Measurements from ENCODE around the gene GON7.
"Not testable (repeated sequence)": the region's sequence is repeated elsewhere in the genome, so short reads cannot be mapped to it uniquely, and the experiment has no call there.

The GON7 gene

GRCh38 chr14:93239869-93240677, 33.2 kb upstream of the GON7 start:
- DNase-seq (ENCODE audit: low read depth), result no peak
- no peak overlapping the region for H3K4me3 ChIP-seq (ENCODE audit: low read depth, low read length)
- TF ChIP-seq, protein P1, sequence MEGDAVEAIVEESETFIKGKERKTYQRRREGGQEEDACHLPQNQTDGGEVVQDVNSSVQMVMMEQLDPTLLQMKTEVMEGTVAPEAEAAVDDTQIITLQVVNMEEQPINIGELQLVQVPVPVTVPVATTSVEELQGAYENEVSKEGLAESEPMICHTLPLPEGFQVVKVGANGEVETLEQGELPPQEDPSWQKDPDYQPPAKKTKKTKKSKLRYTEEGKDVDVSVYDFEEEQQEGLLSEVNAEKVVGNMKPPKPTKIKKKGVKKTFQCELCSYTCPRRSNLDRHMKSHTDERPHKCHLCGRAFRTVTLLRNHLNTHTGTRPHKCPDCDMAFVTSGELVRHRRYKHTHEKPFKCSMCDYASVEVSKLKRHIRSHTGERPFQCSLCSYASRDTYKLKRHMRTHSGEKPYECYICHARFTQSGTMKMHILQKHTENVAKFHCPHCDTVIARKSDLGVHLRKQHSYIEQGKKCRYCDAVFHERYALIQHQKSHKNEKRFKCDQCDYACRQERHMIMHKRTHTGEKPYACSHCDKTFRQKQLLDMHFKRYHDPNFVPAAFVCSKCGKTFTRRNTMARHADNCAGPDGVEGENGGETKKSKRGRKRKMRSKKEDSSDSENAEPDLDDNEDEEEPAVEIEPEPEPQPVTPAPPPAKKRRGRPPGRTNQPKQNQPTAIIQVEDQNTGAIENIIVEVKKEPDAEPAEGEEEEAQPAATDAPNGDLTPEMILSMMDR (IDR thresholded peaks at IDR 0.05; ENCODE audit: low read depth, low read length), result no peak
- TF ChIP-seq MYC (IDR thresholded peaks at IDR 0.05; ENCODE audit: low read depth, low read length) (no peak), POLR2A (IDR thresholded peaks at IDR 0.05; ENCODE audit: extremely low read depth, insufficient read length) (no peak), MAX (IDR thresholded peaks at IDR 0.05; ENCODE audit: low read depth, low read length) (no peak)

GRCh38 chr14:93234798-93235197, 27.9 kb upstream of the GON7 start:
- TF ChIP-seq, protein P1 (IDR thresholded peaks at IDR 0.05; ENCODE audit: low read depth, low read length), result no peak
- TF ChIP-seq MAX (IDR thresholded peaks at IDR 0.05; ENCODE audit: low read depth, low read length) (no peak), MYC (IDR thresholded peaks at IDR 0.05; ENCODE audit: low read depth, low read length) (no peak), POLR2A (IDR thresholded peaks at IDR 0.05; ENCODE audit: extremely low read depth, insufficient read length) (no peak)
- no peak for DNase-seq (ENCODE audit: low read depth)

GRCh38 chr14:93233078-93233477, 26.2 kb upstream of the GON7 start:
- H3K4me3 ChIP-seq (ENCODE audit: low read depth, low read length); DNase-seq (ENCODE audit: low read depth): not testable (repeated sequence)

More at GRCh38 chr14:93234798-93235197, 27.9 kb upstream of the GON7 start:
- no peak overlapping the region for H3K4me3 ChIP-seq (ENCODE audit: low read depth, low read length)

- DNase-seq (ENCODE audit: low read depth), result no peak
- no peak overlapping the region for H3K4me3 ChIP-seq (ENCODE audit: low read depth, low read length)
- no peak for TF ChIP-seq MAX (IDR thresholded peaks at IDR 0.05; ENCODE audit: low read depth, low read length)
- TF ChIP-seq, protein P1 (IDR thresholded peaks at IDR 0.05; ENCODE audit: low read depth, low read length), result no peak
- TF ChIP-seq MYC (IDR thresholded peaks at IDR 0.05; ENCODE audit: low read depth, low read length), result no peak
- TF ChIP-seq POLR2A (IDR thresholded peaks at IDR 0.05; ENCODE audit: extremely low read depth, insufficient read length), result no peak
These were observed 25.3 kb upstream of the GON7 start for GRCh38 chr14:93232159-93232558.

DNA sequence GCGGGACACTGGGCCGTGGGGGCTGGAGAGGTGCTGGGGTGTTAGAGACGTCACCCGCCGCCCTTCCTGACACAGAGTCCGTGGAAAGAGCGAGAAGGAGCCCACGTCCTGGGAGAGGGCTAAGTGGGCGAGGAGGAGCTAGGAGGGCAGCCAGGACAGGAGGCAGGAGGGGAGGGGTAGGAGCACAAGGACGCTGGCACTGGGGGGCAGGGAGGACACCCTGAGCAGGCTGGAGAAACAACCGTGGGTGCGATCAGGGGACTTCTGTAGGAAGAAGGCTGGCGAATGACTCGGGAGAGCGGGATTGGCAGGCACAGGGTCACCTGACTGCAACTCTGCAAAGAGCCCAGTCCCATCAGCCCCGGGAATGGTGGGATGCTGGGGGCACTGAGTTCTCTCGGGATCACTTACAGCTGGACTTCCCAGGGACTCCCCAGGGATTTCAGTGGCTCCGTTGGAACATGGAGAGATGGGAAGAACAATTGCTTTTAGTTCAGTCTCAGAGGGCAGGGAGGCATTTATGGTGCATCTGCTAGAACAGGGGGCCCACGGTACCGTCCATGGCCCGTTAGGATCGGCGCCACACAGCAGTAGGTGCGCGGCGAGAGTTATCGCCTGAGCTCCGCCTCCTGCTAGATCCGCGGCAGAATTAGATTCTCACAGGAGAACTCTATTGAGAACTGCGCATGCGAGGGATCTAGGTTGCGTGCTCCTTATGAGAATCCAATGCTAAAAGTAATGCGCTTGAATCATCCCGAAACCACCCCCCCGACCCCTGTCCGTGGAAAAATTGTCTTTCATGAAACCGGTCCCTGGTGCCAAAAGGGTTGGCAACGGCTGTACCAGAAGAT, 24.5 kb upstream of the GON7 start:
- DNase-seq (ENCODE audit: low read depth), result no peak
- TF ChIP-seq, protein P1 (IDR thresholded peaks at IDR 0.05; ENCODE audit: low read depth, low read length), result no peak
- TF ChIP-seq POLR2A (IDR thresholded peaks at IDR 0.05; ENCODE audit: extremely low read depth, insufficient read length), result no peak
- TF ChIP-seq MYC (IDR thresholded peaks at IDR 0.05; ENCODE audit: low read depth, low read length), result no peak
- TF ChIP-seq MAX (IDR thresholded peaks at IDR 0.05; ENCODE audit: low read depth, low read length), result no peak
- no peak overlapping the region for H3K4me3 ChIP-seq (ENCODE audit: low read depth, low read length)

GRCh38 chr14:93230539-93230938, 23.7 kb upstream of the GON7 start:
- no peak overlapping the region for H3K4me3 ChIP-seq (ENCODE audit: low read depth, low read length)
- no peak for DNase-seq (ENCODE audit: low read depth)
- TF ChIP-seq MYC (IDR thresholded peaks at IDR 0.05; ENCODE audit: low read depth, low read length) (no peak), POLR2A (IDR thresholded peaks at IDR 0.05; ENCODE audit: extremely low read depth, insufficient read length) (no peak), MAX (IDR thresholded peaks at IDR 0.05; ENCODE audit: low read depth, low read length) (no peak)
- TF ChIP-seq, protein P1 (IDR thresholded peaks at IDR 0.05; ENCODE audit: low read depth, low read length), result no peak
